Gastroesophageal sphincter (tissue), 3 donors: ENCODE measurements around the gene AREL1.

Experiments
- EP300 ChIP-seq: sonication (generic); formaldehyde crosslinking; IDR thresholded peaks from one replicate; pipeline ENCODE4 v1.6.1; 2017; ENCODE audit warnings: antibody characterized with exemption, mild to moderate bottlenecking
- POLR2A ChIP-seq, 2 donors: fragments of 450-650 bp; IDR thresholded peaks; one replicate each; pipeline ENCODE4 v1.6.1; 2017; ENCODE audit warnings: antibody characterized with exemption in 2 of 2, mild to moderate bottlenecking in 2 of 2, moderate library complexity in 1 of 2
- POLR2AphosphoS5 ChIP-seq: sonication (generic); formaldehyde crosslinking; IDR thresholded peaks from one replicate; pipeline ENCODE4 v1.6.1; 2017; ENCODE audit warnings: antibody characterized with exemption
- TF ChIP-seq, protein P1 (sequence below), 4 experiments: fragments of 200-600 bp in 2 of 4; fragments of 450-650 bp in 2 of 4; sonication (generic) in 1 of 4; IDR thresholded peaks; one replicate each; pipeline ENCODE4 v1.5.1; 2017 to 2019; ENCODE audit warnings: antibody characterized with exemption in 4 of 4, mild to moderate bottlenecking in 2 of 4, moderate library complexity in 2 of 4

DNA sequence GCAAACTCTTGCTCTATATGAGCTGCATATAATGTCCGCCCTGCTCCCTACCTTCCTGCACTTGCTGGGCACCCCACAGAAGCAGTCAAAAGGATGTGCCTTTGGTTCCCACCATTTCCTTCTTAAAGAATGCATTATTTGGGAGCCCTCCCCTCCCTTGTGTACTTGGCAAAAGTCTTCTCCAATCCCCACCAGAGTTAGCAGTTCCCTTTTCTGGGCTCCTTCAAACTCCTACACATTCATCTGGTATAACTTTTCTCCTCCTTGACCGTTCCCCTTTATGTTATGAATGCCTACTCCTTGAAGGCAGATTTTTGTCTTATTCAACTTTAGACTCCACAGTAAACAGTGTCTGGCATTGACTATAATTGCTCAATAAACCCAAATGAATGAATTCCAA, 27.8 kb downstream of the AREL1 start:
- TF ChIP-seq POLR2A (IDR thresholded peaks at IDR 0.05) (no peak), POLR2AphosphoS5 (no peak), EP300 (no peak)
- TF ChIP-seq, protein P1, sequence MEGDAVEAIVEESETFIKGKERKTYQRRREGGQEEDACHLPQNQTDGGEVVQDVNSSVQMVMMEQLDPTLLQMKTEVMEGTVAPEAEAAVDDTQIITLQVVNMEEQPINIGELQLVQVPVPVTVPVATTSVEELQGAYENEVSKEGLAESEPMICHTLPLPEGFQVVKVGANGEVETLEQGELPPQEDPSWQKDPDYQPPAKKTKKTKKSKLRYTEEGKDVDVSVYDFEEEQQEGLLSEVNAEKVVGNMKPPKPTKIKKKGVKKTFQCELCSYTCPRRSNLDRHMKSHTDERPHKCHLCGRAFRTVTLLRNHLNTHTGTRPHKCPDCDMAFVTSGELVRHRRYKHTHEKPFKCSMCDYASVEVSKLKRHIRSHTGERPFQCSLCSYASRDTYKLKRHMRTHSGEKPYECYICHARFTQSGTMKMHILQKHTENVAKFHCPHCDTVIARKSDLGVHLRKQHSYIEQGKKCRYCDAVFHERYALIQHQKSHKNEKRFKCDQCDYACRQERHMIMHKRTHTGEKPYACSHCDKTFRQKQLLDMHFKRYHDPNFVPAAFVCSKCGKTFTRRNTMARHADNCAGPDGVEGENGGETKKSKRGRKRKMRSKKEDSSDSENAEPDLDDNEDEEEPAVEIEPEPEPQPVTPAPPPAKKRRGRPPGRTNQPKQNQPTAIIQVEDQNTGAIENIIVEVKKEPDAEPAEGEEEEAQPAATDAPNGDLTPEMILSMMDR (IDR thresholded peaks at IDR 0.05), result no peak
